ENCODE measurements around the gene RBMS1. TPM values are rescaled to one million over a fixed set of nuclear protein-coding genes. Genes with fewer than 3 reads are reported as not detected.

Gene RBMS1
- polyA plus RNA-seq, 3 donors: 129 to 146 (median 130) TPM

DNA sequence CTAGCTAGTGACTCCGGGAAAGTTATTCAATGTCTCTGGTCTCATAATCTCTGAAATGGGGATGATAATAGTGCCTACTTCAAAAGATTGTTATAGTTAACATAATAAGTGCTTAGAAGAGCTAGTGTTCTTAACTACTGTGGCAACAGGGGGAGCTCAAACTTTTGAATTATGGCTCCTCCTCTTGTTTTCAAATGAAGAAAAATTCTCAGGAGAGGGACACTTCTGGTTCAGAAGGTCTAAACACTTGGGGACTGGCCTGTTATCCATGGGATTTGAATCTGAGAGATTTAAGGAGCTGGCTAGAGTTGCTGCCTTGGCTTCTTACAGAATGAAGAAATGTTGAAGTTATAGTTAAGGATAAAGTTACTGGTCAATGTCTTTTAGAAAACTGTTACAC is 201.4 kb downstream of the RBMS1 start:
- no peak for DNase-seq (ENCODE audit: low read depth in 3 of 3, low spot score in 2 of 3)

DNA sequence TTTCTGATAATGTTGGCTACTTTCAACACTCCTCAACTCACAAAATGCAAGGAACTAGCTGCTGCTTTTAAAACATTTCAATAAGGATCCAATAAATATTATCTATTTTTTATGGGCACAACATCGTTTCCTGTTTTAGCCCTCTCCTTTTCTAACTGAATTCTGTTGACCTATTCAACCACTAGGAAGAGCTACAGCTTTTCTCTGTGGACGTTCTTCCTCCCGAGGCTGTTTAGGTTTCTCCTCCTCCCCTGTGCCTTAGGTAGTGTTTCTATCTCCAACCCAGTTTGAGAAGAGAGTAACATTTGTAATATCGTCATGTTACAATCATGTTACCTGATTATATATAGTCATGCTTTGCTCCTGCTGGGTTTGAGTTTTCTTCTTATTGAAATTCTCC is 202.2 kb downstream of the RBMS1 start:
- no peak for DNase-seq (ENCODE audit: low read depth in 3 of 3, low spot score in 2 of 3)

DNA sequence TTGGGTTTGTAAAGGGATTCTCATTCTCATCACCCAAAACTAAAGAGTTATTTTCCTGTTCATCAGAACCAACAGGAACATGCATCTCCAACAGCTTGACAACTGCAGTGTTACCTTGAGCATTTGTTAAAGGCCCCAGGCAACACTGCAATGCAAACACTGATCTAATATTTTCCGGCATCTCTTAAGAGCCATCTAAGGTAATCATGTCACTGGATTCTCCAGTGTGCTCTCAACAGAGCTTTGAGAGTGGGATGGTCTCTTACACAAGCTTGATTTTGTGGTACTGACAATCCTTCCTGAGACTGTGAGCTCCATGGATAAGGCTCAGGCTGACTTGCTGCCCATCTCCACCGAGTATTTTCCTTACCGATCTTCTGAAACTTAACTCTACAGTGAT is 203.0 kb downstream of the RBMS1 start:
- DNase-seq (ENCODE audit: low read depth in 3 of 3, low spot score in 2 of 3): no peak

DNA sequence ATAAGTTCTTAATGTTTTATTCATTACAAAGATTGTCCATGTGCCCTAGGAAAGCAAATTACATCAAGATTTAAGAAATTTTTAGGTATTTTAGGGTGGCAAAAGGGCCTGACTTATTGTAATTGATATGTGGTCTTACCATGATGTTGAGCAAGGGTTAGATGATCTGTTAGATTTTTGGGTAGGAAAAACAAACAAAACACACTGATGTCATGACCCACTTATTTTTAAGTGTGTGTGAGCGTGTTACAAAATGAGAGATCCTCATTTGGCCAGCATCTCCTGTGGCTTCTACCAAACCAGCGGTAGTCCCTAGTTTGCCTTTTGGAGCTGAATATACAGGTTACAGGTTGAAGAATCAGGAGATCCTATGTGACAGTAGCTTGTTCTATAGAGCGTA is 203.8 kb downstream of the RBMS1 start:
- no peak for DNase-seq (ENCODE audit: low read depth in 3 of 3, low spot score in 2 of 3)

DNA sequence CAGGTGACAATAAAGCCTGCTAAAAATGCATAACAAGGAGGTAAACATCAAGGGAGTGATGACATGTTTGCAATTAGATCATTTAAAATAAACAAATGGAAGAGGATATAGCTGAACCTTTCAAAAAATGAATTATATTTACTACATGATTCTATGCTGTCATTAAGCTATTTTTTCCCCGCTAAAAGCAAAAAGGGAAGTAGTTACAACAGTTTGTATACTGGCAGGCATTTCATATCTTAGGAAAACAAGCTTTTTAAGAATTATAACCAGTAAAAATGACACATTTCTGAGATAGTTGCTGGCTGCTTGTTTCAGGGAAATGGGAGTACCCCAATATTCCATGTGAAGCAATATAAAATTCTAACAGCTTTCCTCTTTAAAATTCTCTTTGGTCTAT is 204.5 kb downstream of the RBMS1 start:
- DNase-seq (ENCODE audit: low read depth in 3 of 3, low spot score in 2 of 3): no peak

DNA sequence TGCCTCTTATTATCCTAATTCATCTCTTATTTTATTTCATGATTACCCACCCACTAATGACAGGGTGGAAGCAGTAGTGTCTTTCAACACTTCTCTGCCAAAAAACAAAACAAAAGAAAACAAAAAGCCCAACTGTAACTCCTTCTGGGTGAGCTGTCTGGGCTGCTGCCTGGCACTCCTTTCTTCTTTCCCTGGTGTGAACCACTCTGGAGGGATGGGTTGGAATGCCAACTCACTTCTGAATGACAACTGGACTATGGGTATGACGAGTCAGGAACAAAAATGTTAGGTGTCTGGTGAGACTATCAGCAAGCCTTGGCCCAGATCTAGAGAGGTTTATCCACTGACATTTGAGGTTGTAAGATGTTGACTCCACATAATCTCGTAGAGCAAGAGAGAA is 205.3 kb downstream of the RBMS1 start:
- no peak for DNase-seq (ENCODE audit: low read depth in 3 of 3, low spot score in 2 of 3)

DNA sequence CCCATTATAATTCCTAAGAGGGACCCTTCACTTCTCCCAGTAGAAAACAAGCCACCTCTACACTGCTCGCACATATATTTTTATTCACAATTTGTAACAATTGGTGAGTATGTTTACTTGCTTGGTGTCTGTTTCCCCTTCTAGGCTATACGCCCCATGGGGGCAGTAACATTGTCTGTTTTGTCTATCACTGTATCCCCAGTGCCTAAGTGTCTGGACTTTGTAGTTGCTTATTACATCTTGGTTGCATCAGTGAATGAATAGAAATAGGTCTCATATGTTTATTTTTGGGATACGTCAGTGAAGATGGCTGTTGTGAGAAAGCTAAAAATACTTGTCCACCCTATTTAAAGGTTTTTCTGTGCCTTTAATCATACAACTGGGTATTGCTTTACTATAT is 206.1 kb downstream of the RBMS1 start:
- DNase-seq (ENCODE audit: low read depth in 3 of 3, low spot score in 2 of 3): no peak

DNA sequence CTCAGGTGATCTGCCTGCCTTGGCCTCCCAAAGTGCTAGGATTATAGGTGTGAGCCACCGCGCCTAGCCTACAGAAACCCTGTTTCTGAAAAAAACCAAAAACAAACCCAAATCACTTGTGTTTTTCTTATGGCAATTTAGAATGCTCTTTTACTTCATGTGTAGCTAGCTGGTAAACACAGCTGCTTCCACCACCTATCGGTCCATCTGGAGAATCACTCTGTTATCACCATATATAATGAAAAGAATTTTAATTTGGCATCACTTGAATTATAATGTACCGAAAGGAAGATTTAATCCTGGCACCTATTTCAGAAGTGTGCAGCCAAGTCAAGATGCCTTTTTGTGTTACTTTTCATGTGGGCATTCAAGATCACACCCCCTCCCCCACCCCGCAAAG is 207.1 kb downstream of the RBMS1 start:
- no peak for DNase-seq (ENCODE audit: low read depth in 3 of 3, low spot score in 2 of 3)

DNA sequence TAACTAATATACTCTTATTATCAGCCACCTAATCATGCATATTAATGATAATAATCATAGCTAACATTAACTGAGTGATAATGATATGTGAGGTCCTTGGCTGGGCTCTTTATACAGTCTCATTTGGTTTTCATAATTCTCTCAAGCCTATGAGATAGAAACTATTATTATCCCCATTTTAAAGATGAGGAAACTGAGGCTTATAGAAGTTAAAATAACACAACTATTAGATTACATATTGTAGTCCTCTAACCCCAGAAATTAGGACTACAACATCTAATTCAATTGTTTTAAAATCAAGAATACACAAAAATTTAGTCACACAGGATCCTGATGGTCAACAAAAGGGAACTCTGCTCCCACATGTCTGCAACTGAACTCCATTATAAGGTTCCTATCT is 209.9 kb downstream of the RBMS1 start:
- DNase-seq (ENCODE audit: low read depth in 3 of 3, low spot score in 2 of 3): no peak

DNA sequence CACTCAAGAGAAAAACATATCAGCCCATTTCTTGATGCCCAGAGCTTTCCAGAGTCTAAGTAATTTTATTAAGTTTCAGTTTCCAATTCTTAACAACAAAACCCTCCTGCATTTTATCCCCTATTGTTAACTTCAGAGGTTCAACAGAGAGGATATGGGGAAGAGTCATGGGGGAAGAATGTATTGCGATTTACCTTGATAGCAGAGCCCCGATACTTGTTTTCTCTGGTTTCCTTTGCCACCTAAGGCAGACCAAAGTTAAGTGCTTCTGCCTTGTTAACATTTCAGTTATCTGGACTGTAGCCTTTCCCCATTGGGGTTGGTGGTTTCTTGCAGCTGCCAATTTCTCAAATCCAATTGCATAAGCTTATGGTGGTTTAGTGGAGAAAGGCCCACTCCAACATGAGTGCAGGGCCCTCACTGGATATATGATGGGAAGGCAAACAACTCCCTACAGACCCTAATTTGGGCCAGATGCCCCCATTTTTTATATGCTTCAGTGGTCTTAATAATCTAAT is 211.5 kb downstream of the RBMS1 start:
- DNase-seq (ENCODE audit: low read depth in 3 of 3, low spot score in 2 of 3): no peak

DNA sequence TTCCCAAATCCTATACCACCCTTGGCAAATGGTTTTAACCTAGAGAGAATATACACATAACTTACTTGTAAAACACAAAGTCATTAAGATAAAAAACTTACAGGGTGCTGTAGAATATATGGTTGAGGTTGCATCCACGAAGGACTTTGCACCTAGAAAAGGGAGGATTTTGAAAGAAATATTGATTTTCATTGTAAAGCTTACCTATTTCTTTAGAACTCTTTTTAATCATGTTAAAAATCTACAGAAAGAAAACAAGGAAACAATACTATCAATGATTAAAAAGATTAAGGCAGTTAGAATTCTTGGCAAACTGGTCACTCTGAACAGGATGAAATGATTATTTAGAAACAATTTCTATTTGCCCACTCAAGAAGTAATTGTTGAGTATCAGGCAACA is 212.4 kb downstream of the RBMS1 start:
- no peak for DNase-seq (ENCODE audit: low read depth in 3 of 3, low spot score in 2 of 3)

DNA sequence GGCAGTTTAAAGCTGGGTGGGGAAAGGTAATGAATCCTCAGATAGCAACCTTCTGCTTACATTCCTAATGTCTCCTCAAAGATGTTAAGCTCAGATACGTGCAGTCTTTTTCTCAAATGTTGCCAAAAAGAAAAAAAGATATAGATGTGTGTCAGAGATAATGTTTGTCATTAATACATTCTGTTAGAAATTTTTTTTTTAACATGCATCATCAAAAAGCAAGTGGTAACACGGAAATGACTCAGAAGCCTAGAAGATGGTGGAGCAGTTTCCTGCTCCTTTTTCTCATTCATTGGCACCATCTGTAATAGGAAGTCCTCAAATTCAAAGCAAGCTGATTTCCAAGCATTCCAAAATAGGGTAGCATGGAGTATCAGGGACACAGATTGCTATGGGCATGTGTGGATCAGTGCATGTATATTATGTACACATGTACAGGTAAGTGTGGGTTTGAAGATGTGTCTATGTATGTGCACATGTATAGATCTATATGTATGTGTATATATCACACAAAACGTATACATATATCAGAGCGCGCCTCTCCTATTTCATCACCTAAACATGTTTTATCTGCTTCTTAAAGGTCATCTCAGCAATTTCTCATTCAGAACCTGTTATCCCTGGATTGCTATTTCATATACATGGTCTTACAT is 213.7 kb downstream of the RBMS1 start:
- no peak for DNase-seq (ENCODE audit: low read depth in 3 of 3, low spot score in 2 of 3)

DNA sequence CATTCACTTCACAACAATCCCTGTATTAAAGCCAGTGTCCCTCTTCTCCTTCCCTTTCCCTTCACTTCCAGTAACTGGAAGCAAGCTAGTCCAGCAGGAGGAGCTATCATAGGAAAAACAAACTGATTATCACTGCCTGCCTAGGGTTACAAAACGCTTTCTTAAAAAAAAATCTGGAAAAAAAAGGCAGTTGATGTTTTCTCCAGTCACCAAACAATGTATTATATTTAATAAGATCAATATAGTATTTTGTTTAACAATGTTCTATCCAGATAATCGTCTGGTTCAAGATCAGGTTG is 214.8 kb downstream of the RBMS1 start:
- no peak for DNase-seq (ENCODE audit: low read depth in 3 of 3, low spot score in 2 of 3)

DNA sequence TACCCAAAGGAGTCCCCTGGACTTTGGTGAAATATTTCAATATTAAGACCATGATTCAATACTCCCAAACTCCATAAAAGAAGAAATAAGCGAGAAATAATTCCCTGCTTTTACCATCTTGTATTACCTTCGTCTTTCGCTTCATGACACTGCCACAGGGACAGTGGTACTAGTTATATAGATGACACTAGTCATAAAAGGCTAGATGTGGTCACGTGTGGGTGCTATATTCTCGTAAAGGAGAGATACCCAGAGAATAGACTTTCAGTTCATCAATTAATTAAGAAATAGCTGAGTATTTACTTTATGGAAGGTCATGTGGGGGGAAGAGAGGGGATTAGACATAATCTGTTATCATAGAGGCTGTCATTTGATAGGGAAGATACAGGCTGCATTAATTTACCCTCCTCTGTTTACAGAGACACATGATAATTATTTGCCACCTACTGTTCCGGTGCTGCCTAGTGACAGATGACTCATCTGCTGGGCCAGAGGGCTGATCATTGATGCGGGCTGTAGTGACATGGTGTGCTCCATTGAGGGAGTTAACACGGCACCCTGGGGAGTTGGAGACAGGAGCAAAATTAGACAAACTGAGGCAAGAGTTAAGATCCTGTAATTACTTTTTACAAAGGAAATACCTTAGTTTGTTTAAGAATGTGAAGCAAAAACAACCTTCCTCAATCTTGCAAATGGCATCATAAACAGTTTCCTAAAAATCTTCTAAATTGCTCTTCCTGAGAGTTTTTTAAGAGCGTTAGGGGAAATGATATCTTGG is 215.3 kb downstream of the RBMS1 start:
- no peak for DNase-seq (ENCODE audit: low read depth in 3 of 3, low spot score in 2 of 3)

DNA sequence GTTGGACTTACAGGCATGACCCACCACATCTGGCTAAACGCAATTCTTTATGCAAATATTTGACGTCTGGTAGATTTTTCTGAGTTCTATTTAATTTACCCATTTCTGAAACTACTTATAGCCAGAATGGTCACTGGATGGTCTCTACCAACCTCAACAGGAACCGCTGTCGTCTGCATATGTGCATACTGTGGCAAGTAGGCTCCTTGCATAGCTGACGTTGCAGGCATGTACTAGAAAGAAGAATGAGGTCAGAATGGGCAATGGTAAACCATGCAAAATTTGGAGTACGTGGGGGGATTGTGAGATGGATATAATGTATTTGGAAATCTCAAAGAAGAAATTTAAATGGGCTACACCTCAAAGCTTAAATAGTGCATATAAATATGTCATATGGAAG is 216.5 kb downstream of the RBMS1 start:
- no peak for DNase-seq (ENCODE audit: low read depth in 3 of 3, low spot score in 2 of 3)

DNA sequence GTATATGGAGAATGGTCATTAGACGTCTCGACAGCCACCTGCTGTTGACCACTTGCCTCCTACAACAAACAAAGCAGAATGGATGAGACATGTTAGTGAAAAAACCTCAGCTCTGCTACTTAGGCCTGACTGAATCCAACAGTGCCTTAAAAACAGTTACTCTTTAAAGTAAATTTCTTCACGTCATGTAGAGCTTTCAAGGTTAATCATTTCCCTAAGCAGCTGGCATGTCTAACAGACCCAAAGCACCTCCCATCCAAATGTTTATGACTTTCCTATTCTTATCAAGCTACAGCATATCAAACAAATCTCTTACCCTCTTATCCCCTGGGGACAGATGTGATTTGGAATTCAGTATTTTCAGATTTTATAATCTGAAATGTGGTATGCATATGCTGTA is 218.0 kb downstream of the RBMS1 start:
- DNase-seq (ENCODE audit: low read depth in 3 of 3, low spot score in 2 of 3): no peak

DNA sequence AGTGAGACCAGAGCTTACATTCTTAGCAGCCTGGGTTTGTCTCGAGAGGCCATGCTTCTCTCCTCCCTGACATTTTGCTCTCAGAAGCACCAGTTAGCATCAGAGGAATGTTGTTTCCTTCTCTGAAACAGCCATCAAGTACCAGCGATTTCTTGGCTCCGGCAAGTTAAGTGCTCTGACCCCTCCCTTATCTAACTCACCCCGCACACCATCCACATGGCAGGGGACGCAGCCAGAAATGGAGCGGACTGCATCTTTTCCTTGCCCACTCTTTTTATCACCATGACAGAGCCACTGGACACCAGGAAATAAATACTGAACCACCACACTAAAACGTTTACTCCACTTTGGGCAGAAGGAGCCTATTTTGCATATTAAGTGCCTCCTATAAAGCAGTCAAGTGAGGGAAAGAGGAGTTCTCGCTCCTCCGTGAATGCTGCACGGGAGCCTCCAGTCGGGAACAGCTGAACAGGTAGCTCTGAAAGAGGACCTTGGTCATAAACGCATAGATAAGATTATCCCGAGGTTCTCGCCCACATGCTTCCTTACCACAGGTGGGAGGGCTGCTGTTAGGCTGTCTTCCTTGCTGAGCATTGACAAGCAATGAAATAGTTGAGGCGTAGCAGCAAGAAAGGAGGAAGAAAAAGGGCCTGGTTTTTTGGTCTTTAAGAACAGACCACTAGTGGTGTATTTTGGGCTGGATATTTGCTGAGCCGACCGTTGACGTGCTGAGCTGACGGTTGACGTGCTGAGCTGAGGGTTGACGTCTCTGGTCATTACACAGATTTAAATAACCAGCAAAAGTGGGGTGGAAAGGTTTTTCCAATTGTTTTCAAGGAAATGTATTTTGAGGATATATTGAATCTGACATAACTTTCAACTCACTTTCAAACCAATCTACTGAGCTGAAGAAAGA is 222.2 kb downstream of the RBMS1 start:
- DNase-seq (ENCODE audit: low read depth in 3 of 3, low spot score in 2 of 3): no peak

DNA sequence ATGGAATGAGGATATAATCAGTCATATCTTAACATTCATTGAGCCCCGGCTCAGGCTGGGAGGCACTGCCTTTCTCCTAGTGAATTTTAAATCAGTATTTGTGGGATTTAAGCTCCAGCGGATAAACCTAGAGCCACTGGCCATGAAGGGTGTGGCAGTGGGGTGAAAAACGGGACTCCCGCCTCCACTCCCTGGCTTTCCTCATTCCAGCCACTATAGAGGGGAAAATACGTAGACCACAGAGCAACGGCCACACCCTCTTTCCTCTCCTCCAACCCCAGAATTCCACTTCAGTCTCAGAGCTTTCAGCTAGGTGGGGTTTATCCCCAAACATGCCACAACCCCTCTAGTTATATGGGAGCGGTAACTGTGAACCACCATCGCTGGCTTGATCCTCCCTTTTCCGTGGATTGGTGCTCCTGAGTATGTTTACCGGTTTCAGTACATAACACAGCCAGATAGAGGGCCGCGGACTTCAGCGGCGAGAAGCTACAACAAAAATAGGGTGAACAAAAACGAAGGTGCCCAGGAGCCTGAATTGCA is 223.0 kb downstream of the RBMS1 start:
- DNase-seq (ENCODE audit: low read depth in 3 of 3, low spot score in 2 of 3): no peak

DNA sequence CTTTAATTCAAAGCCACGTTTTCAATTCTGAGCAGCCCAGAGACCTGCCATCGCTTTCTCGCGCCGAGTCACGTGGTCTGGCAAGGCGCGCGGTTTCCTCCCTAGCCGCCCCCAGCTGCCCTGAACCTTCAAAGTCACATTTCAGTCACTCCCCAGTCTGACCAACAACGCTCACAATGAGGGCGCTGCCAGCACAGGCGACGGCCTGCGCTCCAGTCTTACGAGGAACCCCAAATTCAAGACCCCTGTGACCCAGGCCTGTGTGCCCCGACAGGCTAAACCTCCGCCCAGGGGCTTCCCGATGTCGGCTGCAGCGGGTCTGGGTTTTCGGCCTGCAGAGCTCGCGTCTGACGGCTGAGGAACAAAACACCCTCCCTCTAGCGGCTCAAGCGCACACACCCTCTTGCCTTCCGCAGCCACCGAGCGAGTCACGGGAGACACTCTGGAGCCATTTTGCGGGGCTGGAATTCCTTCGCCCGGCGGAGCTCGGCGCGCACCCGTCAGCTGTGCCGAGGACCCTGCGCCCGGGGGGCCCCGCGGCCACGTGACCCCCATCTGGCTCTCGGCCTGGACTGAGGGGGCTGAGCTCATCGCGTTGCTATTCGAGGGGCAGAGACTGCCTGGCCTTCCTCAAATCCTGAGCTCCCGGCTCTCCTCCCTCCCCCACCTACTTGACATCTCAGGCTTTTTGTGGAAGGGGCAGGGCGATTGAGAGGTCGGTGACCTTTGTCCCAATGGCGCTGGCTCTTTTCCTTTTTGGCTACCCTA is 223.6 kb downstream of the RBMS1 start:
- peak; percentile 80 to 82 (median 81) for DNase-seq (ENCODE audit: low read depth in 3 of 3, low spot score in 2 of 3)

DNA sequence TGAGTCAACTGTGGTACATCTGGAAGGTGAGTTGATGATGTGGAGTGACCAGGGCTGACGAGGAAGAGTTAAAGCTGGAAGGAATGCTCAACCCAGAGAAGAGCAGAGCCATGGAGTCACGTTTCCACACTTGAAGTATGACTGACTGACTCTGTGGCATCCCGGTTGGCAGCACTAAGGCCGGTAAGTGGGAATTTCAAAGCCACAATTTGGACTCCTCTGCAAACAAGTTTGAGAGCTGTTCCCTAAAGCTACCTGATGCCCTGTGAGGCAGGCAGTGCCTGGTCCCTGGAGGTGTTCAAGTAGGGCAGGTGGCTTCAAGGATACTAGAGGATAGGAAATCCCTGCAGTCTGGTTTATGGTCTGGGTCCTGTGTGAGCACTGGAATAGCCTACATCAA is 224.2 kb downstream of the RBMS1 start:
- DNase-seq (ENCODE audit: low read depth in 3 of 3, low spot score in 2 of 3): no peak
